K562 (cell line): ENCODE results near the gene DMXL1. TPM values are rescaled to one million over a fixed set of nuclear protein-coding genes. Genes with fewer than 3 reads are reported as not detected.

Experiments used
- ATAC-seq: fragments of 200-7000 bp; cut with Tn5 transposase; 3 replicates; pipeline ENCODE4 v1.9.1; 2020; ENCODE audit warnings: moderate library complexity
- BruUV-seq: library from RNA; stranded (reverse); fragments of 400-500 nt; replicated peaks from 2 replicates; lab custom pipeline; 2021; lab: Mats Ljungman, UMichigan
- CTCF ChIA-PET: fragments of 300-600 bp; formaldehyde crosslinking; extraction: SDS; loops from one replicate; lab custom pipeline; 2021; ENCODE audit warnings: low intra/inter-chr PET ratio; lab: Yijun Ruan, JAX
- POLR2A ChIA-PET: fragments of 300-600, 350-650 bp; sonication (Branson Sonifier 250); formaldehyde crosslinking; extraction: SDS; loops from one replicate; lab custom pipeline; 2021; ENCODE audit warnings: antibody characterized with exemption, inconsistent platforms; lab: Yijun Ruan, JAX
- DNase-seq, 4 experiments: peaks; one replicate each; pipeline versions ENCODE4 v3.0.0 to v3.0.0-alpha.2; 2011 to 2018; ENCODE audit warnings: low spot score in 3 of 4, mixed read lengths in 3 of 4; ENCODE audit errors: extremely low read depth in 1 of 4
- FAIRE-seq: peaks from 2 replicates; lab custom pipeline; 2011; peaks lifted over from hg19 to GRCh38; lab: Jason Lieb, UNC
- H2AFZ ChIP-seq: 2 replicates; pipeline ENCODE4 v1.6.0; 2011; ENCODE audit warnings: low read depth, low read length, control low read depth, inconsistent platforms
- H3K27ac ChIP-seq: fragments of 200-600 bp; 3 replicates; pipeline ENCODE4 v1.8.0; 2011; ENCODE audit warnings: low read depth, mild to moderate bottlenecking, control low read depth, inconsistent platforms, low read length, moderate library complexity, mixed read lengths; ENCODE audit errors: extremely low read depth
- H3K27me3 ChIP-seq, 2 experiments: fragments of 300-600 bp in 1 of 2; 2 replicates in 1 of 2; 3 replicates in 1 of 2; pipeline versions ENCODE4 v1.6.0 to v1.8.0; 2011; ENCODE audit warnings: inconsistent platforms in 2 of 2, low read length in 2 of 2, mild to moderate bottlenecking in 1 of 2, mixed read lengths in 1 of 2, moderate library complexity in 1 of 2; ENCODE audit not compliant: control insufficient read depth in 2 of 2, insufficient read depth in 2 of 2
- H3K36me3 ChIP-seq: fragments of 300-600 bp; 3 replicates; pipeline ENCODE4 v1.8.0; 2011; ENCODE audit warnings: mild to moderate bottlenecking, low read length, inconsistent platforms; ENCODE audit not compliant: control insufficient read depth, insufficient read depth
- H3K4me1 ChIP-seq, 2 experiments: fragments of 200-600 bp in 1 of 2; replicated peaks in 1 of 2; 2 replicates in 1 of 2; 3 replicates in 1 of 2; pipeline versions ENCODE4 v1.5.1 to v1.8.0; 2011; ENCODE audit warnings: inconsistent platforms in 2 of 2, low read length in 2 of 2, mild to moderate bottlenecking in 1 of 2, mixed read lengths in 1 of 2, moderate library complexity in 1 of 2; ENCODE audit not compliant: control insufficient read depth in 2 of 2, insufficient read depth in 2 of 2
- H3K4me2 ChIP-seq: 2 replicates; pipeline ENCODE4 v1.6.1; 2011; ENCODE audit warnings: low read length, control low read depth, inconsistent platforms, mixed read lengths; ENCODE audit not compliant: insufficient read depth
- H3K4me3 ChIP-seq: fragments of 200-600 bp; sonication (generic), shearing (Covaris generic); 2 replicates; pipeline ENCODE4 v1.5.1; 2016; ENCODE audit warnings: control low read depth, inconsistent platforms
- H3K79me2 ChIP-seq: fragments of 200-600 bp; 3 replicates; pipeline ENCODE4 v1.8.0; 2011; ENCODE audit warnings: low read length, inconsistent platforms; ENCODE audit not compliant: control insufficient read depth, insufficient read depth
- H3K9ac ChIP-seq, 2 experiments: 2 replicates each; pipeline versions ENCODE4 v1.6.0 to v1.6.1; 2011; ENCODE audit warnings: low read depth in 2 of 2, low read length in 2 of 2, control low read depth in 1 of 2, inconsistent platforms in 1 of 2, mild to moderate bottlenecking in 1 of 2, mixed read lengths in 1 of 2; ENCODE audit not compliant: insufficient read depth in 1 of 2
- H3K9me1 ChIP-seq: one replicate; pipeline ENCODE4 v1.6.0; 2011; ENCODE audit warnings: inconsistent platforms, mild to moderate bottlenecking, low read length, moderate library complexity; ENCODE audit not compliant: control insufficient read depth, insufficient read depth
- H3K9me3 ChIP-seq: replicated peaks from 2 replicates; pipeline ENCODE4 v1.5.1; 2011; ENCODE audit warnings: low read depth, low read length, inconsistent platforms; ENCODE audit not compliant: control insufficient read depth, insufficient read depth
- H4K20me1 ChIP-seq: replicated peaks from 2 replicates; pipeline ENCODE4 v1.6.1; 2011; ENCODE audit warnings: low read length, inconsistent platforms, mixed read lengths; ENCODE audit not compliant: control insufficient read depth, insufficient read depth
- ARID2 ChIP-seq: fragments of 450-650 bp; IDR thresholded peaks from 2 replicates; pipeline ENCODE4 v1.6.1; 2017; ENCODE audit warnings: antibody characterized with exemption, mild to moderate bottlenecking
- CHD2 ChIP-seq: IDR thresholded peaks from 2 replicates; pipeline ENCODE4 v1.6.1; 2011; ENCODE audit warnings: low read depth, low read length
- CREM ChIP-seq: IDR thresholded peaks from 2 replicates; pipeline ENCODE4 v1.6.1; 2014; ENCODE audit warnings: antibody characterized with exemption, low read depth
- GTF2F1 ChIP-seq: IDR thresholded peaks from 2 replicates; pipeline ENCODE4 v1.6.1; 2011; ENCODE audit warnings: low read depth, low read length, improper control_type of control experiment
- MTA3 ChIP-seq: fragments of 450-650 bp; formaldehyde crosslinking; IDR thresholded peaks from 2 replicates; pipeline ENCODE4 v1.6.1; 2017; ENCODE audit warnings: mild to moderate bottlenecking, borderline replicate concordance
- NR0B1 ChIP-seq: fragments of 450-650 bp; IDR thresholded peaks from one replicate; pipeline ENCODE4 v1.6.1; 2018; ENCODE audit warnings: mild to moderate bottlenecking, moderate library complexity; ENCODE audit not compliant: partially characterized antibody
- PBX2 ChIP-seq, 2 experiments: IDR thresholded peaks in 1 of 2; conservative IDR thresholded peaks in 1 of 2; 2 replicates each; pipeline ENCODE4 v1.6.1; 2016; ENCODE audit warnings: low read depth in 2 of 2, mild to moderate bottlenecking in 1 of 2, missing compliant biosample characterization in 1 of 2, missing genetic modification characterization in 1 of 2, moderate library complexity in 1 of 2
- PHF8 ChIP-seq: fragments of 200-600 bp; sonication (generic); IDR thresholded peaks from 2 replicates; pipeline ENCODE4 v1.6.1; 2012; ENCODE audit warnings: mixed run types, mild to moderate bottlenecking, inconsistent platforms, low read length, moderate library complexity, borderline replicate concordance
- PTRF ChIP-seq: fragments of 450-650 bp; IDR thresholded peaks from 2 replicates; pipeline ENCODE4 v1.6.1; 2016; ENCODE audit warnings: mild to moderate bottlenecking, missing genetic modification characterization, missing compliant biosample characterization
- RNF2 ChIP-seq: sonication (generic); IDR thresholded peaks from 2 replicates; pipeline ENCODE4 v1.6.1; 2016
- RNF219 ChIP-seq: fragments of 250-450 bp; sonication (Bioruptor Pico); IDR thresholded peaks from 2 replicates; pipeline ENCODE4 v1.5.0; 2022; ENCODE audit warnings: mild to moderate bottlenecking
- TBP ChIP-seq: optimal IDR thresholded peaks from 2 replicates; pipeline ENCODE3; 2011; ENCODE audit warnings: low read depth, low read length, improper control_type of control experiment
- ZBTB34 ChIP-seq: fragments of 250-450 bp; sonication (Bioruptor Pico); IDR thresholded peaks from 2 replicates; pipeline ENCODE4 v1.8.0; 2021; ENCODE audit warnings: mild to moderate bottlenecking, moderate library complexity
- ZNF217 ChIP-seq: sonication (generic); formaldehyde crosslinking; IDR thresholded peaks from 2 replicates; pipeline ENCODE4 v1.8.0; 2022; ENCODE audit warnings: mild to moderate bottlenecking, missing genetic modification reagents
- ZNF644 ChIP-seq: fragments of 200-800 bp; sonication (Bioruptor generic); IDR thresholded peaks from 2 replicates; pipeline ENCODE4 v1.6.1; 2016; ENCODE audit warnings: low read depth, missing genetic modification characterization, missing compliant biosample characterization
- in situ Hi-C: fragments of 300-500 bp; cut with MboI; formaldehyde crosslinking; loops from 4 replicates; pipeline ENCODE4 v1.15.0; 2018; ENCODE audit warnings: inconsistent platforms, mixed read lengths
- intact Hi-C: fragments of 100-400 bp; cut with micrococcal nuclease; formaldehyde crosslinking; loops from 2 replicates; pipeline ENCODE4 v1.14.2; 2022
- polyA plus RNA-seq, 8 experiments: library from polyadenylated mRNA; depleted of rRNA in 4 of 8; stranded (reverse) in 5 of 8; unstranded in 3 of 8; fragments of >200 nt; fragmentation: Nextera tagmentation in 2 of 8; fragmentation: Illumina TruSeq in 1 of 8; extraction: Ambion mirVana in 2 of 8; extraction: Trizol in 1 of 8; gene quantifications; 2 replicates each; pipeline versions ENCODE4 v1.2.1 to v1.2.3, GENCODE V29; 2011 to 2014; ENCODE audit warnings: inconsistent platforms in 1 of 8, missing spikeins in 1 of 8
- total RNA-seq, 7 experiments: library from RNA; depleted of rRNA in 6 of 7; stranded (reverse); fragments of >200 nt in 6 of 7; fragmentation: Illumina TruSeq in 2 of 7; extraction: Trizol in 2 of 7; gene quantifications; 2 replicates each; pipeline versions ENCODE4 v1.2.1 to v1.2.3, GENCODE V29; 2011 to 2021; ENCODE audit warnings: low replicate concordance in 1 of 7

DMXL1 gene
- total and polyA plus RNA-seq, 9 of the 15 experiments (the other 6 are each of a cell fraction or from before 2014, with no cell fraction given) = 8.3 to 40.3 (median 30.6) TPM

GRCh38 chr5:119171686-119172085 lies 100.8 kb downstream of the DMXL1 start:
- Histone ChIP-seq H2AFZ (no peak overlapping the region), H3K79me2 (no peaks in the 10 kb centered on the region), H3K9me3 (no peaks in the 10 kb centered on the region), H3K9ac (no peak overlapping the region), H4K20me1 (no peaks in the 10 kb centered on the region), H3K4me3 (no peak overlapping the region), H3K27me3 (no peaks in the 10 kb centered on the region), H3K4me1 (no peaks in the 10 kb centered on the region), H3K4me2 (no peak overlapping the region), H3K9me1 (no peaks in the 10 kb centered on the region), H3K27ac (no peak overlapping the region), H3K36me3 (peaks cover 15% of the 10 kb centered on the region)
- TF ChIP-seq PHF8 (no peak), TBP (no peak), NR0B1 (no peak), RNF2 (no peak), ZNF217 (CRISPR knock-in tag) (no peak), ARID2 (no peak), GTF2F1 (no peak), PBX2 (CRISPR knock-in tag; IDR thresholded peaks at IDR 0.05; ENCODE audit: low read depth) (no peak), PBX2 (tag; conservative IDR thresholded peaks at IDR 0.05; ENCODE audit: low read depth) (no peak), MTA3 (no peak), CREM (no peak), RNF219 (CRISPR knock-in tag) (no peak), CHD2 (no peak), ZNF644 (no peak), PTRF (tag) (no peak), ZBTB34 (no peak)
- in situ Hi-C loops (no loop called here), intact Hi-C loops (no loop called here)
- ChIA-PET CTCF (no interaction called here), POLR2A (no interaction called here)
- DNase-seq = no peak
- no peak for ATAC-seq
- FAIRE-seq = no peak
- no TSS peak for BruUV-seq
